GM21528 (cell line): ENCODE data around the gene COL5A1.

Source experiments
- ATAC-seq: cut with Tn5 transposase; IDR thresholded peaks from one replicate; pipeline ENCODE4 v1.9.1; 2021; ENCODE audit warnings: mild to moderate bottlenecking, moderate library complexity; ENCODE audit not compliant: unreplicated experiment, low FRiP score

The COL5A1 gene

DNA sequence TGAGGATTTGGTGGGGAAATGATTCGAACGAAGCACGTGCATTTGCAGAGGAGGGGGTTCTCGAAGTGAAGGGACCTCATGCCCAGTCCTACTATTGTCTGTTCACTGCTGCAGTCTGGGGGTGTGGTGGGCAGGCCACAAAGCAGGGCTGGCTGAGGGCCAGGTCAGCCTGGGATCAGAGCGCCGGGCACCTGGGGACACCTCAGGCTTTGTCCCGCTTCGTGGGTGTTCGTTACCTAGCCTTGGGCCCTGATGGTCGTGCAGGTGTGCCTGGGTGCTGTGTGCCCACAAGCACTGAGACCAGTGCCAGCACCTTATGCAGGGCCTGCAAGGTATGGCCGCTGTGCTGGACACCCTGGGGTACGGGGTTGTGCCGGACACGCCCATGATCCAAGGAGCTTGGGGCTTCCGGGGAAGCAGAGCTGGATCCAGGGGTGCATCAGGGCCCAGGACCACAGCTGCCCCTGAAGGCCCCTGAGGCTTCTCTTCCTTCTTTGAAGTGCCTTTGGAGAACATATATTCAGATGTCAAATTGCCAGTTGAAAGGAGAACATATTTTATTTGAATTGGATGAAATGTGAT is 80.6 kb downstream of the COL5A1 start:
- no peak for ATAC-seq

DNA sequence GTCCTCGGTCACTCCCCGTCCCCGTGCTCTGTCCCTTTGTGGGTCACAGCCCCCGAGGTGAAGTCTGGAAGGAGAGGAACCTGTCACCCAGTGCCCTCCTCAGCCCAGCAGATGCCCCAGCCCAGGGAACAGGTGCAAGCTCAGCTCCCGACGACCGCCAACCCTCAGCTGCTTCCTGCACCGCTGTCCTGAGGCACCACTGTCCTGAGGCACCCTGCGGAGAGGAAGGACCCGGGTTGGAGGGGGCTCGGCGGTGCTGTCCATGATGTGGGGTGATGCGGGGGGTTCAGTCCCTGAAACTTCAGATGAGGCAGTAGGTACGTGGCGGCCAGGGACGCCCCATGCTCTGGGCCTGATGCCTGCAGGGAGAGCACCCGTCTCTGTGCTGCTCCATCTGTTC is 81.4 kb downstream of the COL5A1 start:
- ATAC-seq: no peak

DNA sequence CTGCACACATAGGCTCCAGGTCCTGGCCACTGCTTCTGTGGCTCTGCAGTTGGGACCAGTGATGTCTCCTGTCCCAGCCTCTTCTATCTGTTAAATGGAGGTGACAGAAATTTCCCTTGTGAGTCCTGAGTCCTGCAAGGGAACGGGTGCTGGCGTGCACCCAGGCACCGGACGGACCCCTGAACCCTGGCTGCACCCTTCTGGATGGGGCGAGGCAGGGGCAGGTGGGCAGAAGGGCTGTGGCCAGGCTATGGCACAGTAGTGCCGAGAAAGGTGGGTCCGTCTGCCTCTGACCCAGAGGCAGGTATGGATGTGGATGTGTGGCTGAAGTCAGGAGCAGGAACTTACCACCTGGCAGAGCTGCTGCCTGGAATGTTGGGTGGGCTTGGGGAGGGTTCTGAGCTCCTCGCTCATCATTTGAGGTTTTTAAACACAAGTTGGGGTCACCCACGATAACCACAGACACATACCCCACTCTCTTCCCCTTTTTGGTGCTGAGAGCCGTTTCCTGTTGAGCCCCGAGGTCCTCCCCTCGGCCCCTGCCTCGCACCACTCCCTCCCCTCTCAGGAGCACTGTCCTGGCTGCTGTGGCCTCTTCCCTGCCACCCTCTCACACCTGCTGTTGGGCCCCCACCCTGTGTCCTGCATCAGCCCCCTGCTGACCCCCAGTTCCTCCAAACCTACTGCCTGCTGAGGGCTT is 82.0 kb downstream of the COL5A1 start:
- no peak for ATAC-seq

DNA sequence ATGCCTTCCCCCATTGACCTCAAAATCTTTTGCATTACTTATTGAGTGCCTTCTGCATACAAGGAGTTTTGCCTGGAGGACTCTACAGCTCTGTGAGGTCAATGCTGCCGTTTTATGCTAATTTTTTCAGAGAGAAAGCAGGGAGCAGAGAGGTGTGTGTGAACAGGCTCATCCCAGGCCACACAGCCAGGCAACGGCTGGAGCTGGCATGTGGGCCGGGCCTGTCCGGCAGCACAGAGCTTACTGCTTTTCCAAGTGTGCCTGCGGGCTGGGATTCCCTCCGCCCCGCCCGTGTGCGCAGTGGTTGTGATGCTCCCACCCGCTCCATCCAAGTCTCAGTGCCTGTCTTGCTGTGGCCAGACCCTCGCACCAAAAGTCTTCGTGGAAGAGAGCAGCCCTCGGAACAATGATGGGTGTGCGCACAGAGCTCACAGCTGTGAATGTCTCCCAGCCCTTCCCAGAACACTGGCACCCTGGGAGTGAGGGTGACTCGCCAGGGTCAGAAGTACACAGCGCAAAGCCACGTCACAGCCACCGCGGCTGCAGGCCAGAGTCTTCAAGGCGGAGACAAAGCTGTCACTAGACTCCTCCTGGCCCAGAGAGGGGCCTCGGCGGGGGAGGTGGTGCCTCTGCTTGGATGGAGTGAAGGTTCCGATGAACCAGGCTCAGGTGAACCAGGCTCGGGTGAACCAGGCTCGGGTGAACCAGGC is 82.8 kb downstream of the COL5A1 start:
- ATAC-seq: no peak

DNA sequence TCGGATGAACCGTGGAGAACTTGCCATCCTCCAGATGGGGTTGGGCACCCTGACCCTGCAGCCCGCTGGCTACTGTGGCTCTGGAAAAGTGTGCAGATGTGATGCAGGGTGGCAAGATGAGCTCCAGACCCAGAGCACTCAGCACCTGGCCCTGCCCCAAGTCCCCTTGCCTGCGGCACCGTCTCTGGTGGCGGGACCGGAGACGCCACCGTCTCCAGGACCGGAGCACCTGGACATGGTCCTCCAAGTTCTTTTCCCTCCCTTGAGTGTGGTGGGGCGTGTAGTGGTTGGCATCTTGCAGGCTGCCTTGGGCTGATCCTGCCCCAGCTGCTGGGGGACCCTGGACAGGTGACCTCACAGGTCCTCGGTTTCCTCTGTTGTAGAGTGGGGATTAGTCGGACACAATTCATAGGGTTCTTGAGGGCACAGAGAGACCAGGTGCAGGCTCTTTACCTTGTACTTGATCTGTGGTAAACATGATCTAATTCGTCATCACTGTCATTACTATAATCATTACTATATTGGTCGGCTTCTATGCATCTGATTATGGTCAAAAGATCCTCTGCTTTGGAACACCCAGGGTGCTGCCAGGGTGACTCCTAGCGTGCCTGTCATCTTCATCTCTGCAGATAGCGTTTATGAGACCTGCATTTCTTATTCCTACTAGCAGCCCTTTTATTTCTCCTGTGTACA is 83.5 kb downstream of the COL5A1 start:
- no peak for ATAC-seq

DNA sequence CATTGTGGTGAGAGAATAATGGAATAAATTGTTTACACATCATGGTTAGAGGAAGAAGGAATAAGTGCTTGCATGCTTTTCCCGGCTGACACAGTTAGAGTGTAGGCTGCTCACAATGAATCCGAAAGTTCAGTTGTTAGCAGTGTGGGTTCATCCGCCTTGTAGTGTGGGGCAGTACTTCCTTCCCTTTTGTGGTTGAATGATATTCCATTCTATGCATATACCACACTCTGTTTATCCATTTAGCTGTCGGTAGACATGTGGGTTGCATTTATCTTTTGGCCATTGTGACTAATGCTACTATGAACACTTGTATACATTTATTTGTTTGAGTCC is 84.0 kb downstream of the COL5A1 start:
- no peak for ATAC-seq

DNA sequence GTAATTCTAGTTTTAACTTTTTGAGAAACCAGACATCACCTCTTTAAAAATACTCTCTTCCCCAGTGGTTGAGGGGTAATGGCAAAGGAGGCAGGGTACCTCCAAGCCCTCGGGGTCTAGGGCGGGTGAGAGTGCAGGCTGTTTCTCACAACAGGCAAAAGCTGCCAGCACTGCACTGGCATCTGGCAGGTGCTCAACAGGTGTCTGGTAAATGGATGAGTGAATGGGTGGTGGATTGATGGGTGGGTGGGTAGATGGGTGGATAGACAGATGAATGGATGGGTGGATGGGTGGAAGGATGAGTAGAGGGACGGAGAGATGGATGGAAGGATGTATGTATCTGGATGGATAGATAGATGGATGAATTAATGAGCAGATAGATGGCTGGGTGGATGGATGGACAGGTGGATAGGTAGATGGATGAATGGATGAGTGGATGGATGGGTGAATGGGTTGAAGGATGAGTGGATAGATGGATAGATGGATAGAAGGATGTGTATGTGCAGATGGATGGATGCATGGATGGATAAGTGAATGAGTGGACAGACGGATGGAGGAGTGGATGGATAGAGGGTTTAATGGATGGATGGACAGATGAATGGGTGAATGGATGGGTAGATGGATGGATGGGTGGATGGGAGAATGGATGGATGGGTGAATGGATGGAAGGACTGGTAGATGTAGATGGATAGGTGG is 84.6 kb downstream of the COL5A1 start:
- no peak for ATAC-seq

DNA sequence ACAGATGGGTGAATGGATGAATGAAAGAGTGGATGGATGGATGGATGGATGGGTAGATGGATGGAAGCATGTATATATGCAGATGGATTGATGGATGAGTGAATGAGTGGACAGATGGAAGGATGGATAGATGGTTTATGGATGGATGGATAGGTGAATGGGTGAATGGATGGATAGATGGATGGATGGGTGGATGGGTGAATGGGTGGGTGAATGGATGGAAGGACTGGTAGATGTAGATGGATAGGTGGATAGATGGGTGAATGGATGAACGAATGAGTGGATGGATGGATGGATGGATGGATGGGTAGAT is 85.1 kb downstream of the COL5A1 start:
- ATAC-seq: no peak

DNA sequence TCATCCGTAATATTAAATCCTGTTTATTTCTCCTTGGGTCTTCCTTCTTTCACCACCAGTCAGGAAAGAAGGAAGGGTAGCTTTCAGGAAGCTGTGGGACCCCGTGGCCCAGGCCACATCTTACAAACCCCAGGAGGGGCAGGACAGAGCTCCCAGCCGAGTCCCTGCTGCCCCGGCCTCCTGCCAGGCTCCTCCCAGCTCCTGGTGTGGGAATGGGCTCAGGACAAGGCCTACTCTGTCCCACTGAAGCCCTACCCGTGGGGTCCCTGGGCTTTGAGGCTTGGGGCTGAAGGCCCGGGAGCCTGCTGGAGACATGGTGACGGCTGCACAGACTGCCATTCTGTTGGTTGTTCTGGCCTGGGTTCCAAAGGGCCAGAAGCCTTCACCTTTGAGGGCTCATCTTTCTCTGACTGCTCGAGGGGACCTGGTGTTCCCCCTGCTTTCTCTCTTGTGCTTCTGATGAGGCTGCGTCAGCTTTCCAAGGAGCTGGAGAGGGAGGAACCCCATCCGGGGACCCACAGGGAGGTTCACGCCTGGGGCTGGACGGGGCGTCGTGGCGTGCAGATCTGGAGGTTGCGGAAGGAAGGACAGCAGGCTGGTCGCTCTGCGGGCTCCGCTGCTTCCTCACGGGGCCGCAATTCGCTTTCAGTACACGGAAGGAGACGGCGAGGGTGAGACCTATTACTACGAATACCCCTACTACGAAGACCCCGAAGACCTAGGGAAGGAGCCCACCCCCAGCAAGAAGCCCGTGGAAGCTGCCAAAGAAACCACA is 86.6 kb downstream of the COL5A1 start:
- no peak for ATAC-seq

DNA sequence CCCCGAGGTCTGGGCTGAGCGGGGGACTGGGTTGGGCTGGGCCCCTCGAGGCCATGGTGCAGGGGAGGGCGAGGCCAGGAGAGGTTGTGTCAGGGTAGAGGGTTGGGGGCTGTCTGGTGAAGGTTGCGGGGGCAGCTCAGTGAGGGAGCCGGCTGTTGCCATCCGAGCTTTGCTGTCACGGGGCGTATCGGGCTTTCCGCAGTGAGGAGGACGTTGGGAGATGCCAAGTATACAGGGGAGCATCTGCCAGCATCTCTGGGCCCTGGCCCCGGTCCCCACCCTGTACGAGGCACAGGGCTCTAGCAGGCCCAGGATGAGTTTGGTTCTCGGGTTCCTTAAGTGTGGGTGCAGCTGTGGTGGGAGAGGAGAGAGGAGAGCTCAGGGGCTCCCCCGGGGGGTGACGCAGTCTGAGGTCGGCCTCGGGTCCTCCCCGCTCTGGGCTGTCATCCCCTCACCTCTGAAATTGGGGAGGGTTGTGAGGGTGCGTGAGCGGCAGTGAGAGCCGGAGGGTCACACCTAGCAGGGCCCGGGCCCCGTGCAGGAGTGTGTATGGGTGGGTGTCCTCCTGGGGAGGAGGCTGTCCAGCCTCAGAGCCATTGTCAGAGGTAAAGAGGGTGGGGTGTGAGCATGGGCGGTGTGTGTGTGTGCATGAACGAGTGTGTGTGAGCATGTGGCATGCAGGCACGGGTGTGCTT is 87.3 kb downstream of the COL5A1 start:
- no peak for ATAC-seq

DNA sequence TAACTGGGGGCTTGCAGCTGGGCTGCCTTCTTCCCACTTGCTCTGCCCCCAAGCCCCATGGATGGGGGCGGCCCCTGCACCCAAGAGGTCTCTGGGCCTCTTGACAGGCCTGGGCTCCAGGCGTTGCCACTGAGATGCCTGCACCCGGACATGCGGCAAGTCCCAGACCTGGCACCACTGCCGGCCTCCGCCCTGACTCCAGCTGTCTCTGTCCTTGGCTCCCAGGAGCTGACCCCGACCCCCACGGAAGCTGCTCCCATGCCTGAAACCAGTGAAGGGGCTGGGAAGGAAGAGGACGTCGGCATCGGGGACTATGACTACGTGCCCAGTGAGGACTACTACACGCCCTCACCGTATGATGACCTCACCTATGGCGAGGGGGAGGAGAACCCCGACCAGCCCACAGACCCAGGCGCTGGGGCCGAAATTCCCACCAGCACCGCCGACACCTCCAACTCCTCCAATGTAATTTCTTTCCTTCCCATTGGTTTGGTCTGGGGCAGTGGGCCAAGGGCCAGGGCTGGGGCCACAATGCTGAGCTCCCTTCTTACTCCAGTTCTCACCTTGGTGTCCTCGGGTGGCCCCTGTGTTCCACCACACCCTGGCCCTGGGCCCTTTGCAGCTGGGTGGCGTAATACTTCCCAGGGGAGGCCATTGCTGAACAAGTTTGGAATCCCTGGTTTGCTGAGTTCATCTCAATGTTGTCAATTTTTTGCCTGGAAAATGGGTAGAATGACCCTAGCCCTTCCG is 88.6 kb downstream of the COL5A1 start:
- no peak for ATAC-seq

DNA sequence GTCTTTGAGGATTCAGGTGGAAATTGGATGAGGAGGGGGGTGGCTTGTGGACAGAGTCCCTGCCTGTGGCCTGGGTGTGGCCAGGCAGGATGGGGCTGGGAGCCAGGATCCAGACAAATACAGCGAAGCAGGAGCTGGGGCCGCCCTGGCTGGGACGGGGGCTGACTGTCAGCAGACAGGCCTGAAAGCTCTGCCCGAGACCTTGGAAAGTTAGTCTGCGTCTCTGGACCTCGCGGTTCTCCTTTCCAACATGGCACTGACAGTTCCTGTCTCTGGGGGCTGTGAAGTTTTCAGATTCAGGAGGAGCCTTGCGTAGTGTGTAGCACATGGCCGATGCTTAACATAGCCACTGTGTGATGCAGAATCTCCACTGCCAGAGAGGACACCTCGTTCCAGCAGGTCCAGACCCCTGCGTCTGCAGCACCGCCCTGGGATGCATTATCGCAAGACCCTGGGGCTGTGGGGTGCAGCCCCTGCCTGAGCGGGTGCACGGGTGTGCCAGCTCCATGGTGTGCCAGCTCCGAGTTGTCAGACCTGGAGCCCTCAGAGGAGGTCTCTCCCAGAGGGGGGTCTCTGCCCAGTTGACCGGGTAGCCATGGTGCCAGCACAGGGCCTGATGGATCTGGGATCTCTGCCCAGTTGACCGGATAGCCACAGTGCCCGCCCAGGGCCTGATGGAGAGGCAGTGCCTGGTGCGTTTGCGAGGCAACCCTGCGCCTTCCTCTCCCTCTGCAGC is 89.3 kb downstream of the COL5A1 start:
- ATAC-seq: no peak

DNA sequence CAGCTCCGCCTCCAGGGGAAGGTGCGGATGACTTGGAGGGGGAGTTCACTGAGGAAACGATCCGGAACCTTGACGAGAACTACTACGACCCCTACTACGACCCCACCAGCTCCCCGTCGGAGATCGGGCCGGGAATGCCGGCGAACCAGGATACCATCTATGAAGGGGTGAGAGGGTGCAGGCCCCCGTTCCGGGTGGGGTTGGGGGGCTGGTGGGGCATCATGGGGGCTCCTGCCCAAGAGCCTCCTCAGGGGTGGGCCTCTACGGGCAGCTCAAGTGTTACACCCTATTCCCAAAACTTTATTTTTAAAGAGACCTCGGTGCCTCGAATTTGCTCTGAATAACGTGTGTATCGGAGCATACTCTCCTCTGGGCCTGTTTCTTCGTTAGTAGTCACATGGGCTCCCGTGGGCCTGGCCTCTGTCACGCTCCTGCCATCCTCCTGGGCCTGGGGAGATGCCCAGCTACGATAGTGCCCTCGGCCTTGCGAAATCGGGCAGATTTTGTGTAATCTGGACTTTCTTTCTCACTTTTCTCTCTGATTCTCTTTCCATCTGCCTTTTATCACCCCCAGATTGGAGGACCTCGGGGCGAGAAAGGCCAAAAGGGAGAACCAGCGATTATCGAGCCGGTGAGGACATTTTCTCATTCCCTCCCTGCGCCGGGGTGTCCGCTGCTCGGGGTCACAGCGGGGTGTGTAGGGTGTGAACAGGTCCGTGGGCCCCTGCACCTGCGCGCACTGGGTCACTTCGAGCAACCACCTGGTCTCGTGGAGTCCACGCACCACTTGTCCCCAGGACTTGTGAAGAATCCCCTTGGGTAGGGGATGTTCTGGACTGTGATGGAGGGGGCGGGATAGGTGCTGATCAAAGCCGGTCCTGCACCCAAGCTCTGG is 90.1 kb downstream of the COL5A1 start:
- no peak for ATAC-seq

DNA sequence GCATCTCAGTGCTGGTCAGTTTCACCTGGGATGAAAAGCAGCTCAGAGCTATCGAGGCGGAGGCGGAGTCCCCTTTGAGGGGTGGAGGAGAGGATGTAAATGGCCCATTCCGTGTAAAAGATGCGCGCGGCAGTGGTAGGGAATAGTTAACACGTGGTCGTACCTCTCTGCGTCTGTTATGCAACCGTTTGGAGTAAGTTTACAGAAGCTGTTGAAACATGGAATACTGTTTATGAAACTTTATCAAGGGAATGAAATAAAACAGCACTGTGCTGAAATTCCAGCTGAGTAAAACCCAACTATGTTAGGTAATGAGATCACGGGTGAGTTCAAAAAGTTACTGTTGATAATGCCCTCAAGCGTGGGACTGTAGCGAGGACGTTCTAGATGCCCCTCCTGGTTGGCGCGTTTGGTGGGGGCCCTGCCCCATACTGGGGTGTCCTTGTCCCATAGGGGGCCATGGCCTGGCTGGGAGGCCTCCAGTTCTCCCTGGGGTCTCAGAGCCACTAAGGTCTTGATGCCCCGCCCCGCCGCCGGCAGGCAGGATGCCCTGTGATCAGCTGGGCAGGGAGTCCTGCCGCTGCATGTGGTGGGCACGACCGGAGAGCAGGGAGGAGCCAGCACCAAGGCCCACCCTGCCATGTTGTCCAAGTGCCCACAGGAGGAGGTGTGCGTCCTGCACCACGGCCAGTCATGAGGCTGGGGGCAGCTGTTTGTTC is 90.9 kb downstream of the COL5A1 start:
- ATAC-seq: no peak

DNA sequence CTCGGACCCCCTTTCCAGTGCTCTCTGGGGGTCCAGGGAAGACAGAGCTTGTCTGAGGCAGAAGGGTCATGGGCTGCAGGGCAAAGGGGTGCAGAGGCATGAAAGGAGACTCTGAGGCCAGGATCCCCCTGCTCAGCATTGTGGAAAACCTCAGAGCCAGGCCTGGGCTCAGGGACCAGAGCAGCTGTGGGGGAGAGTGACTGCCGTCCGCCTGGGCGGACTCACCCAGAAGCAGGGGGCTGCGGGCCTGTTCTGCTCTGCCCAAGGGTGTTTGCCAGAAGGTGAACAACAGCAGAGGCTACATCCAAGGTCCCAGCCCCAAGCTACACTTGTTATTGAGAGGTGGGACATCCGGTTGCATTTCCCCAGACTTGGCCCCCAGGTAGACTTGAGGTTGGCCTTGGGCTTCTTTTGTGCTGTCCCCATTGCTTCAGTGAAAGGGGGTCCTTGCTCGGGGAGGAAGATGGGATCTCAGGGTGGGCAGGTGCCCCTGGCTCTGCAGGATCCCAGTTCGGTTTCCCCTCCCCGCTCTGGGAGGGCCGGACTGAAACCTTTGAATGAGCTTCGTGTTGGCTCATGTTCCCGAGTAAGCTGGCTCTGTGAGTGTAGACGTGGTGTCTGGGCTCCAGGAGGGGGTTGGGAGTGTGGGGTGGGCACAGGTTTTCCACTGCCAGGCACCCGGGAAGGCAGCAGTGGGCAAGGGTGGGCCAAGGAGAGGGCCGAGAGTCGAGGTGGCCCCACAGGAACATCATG is 92.1 kb downstream of the COL5A1 start:
- no peak for ATAC-seq

DNA sequence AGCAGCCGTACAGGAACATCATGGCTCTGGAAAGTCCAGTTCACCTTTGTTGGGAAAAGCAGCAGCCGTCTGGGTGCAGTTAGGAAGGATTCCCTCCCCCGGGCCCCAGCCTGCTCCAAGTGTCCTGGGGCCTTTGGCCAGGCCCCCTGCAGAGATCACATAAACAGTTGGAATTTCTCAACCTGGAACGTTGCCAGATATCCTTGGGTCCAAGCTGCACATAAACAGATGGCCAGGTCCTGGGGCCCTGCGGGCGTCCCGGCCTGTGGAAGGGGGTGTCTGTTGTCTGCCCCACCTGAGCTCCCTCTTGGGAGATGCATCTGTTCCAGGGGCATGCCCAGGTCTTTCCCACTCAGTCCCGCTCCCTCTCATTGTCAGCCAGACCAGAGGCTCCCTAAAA is 92.7 kb downstream of the COL5A1 start:
- ATAC-seq: no peak
